Skeletal muscle tissue (tissue), 4 donors: ENCODE measurements around the gene FBXL7. TPM values are rescaled to one million over a fixed set of nuclear protein-coding genes. Genes with fewer than 3 reads are reported as not detected.

Source experiments
- H3K27ac ChIP-seq: one replicate; pipeline ENCODE4 v1.7.0; 2013; ENCODE audit warnings: mild to moderate bottlenecking, low read depth, low read length, inconsistent platforms
- H3K27me3 ChIP-seq, 3 donors: one replicate each; pipeline ENCODE4 v1.7.0; 2013; ENCODE audit warnings: low read length in 3 of 3; ENCODE audit not compliant: control insufficient read depth in 3 of 3, insufficient read depth in 3 of 3
- H3K36me3 ChIP-seq, 3 donors: one replicate each; pipeline ENCODE4 v1.7.0; 2013; ENCODE audit warnings: low read length in 3 of 3; ENCODE audit not compliant: control insufficient read depth in 3 of 3, insufficient read depth in 3 of 3
- H3K4me1 ChIP-seq, 3 donors: one replicate each; pipeline ENCODE4 v1.7.0; 2013; ENCODE audit warnings: low read length in 3 of 3, mild to moderate bottlenecking in 3 of 3; ENCODE audit not compliant: control insufficient read depth in 3 of 3, insufficient read depth in 3 of 3
- H3K4me3 ChIP-seq, 3 donors: one replicate each; pipeline ENCODE4 v1.7.0; 2013; ENCODE audit warnings: low read length in 3 of 3
- H3K9ac ChIP-seq, 3 donors: one replicate each; pipeline ENCODE4 v1.7.0; 2013; ENCODE audit warnings: low read length in 3 of 3, mild to moderate bottlenecking in 3 of 3, moderate library complexity in 2 of 3, low read depth in 1 of 3
- H3K9me3 ChIP-seq, 3 donors: one replicate each; pipeline ENCODE4 v1.7.0; 2013; ENCODE audit warnings: low read length in 3 of 3; ENCODE audit not compliant: control insufficient read depth in 3 of 3
- total RNA-seq: library from RNA; depleted of rRNA; stranded (reverse); fragments of >200 nt; gene quantifications from one replicate; pipeline ENCODE4 v1.2.3, GENCODE V29; 2014
- donor health status: Osteomylitis.

Gene FBXL7
- total RNA-seq, 1 donor from 2014 or later, result 3.7 TPM

GRCh38 chr5:15615859-15616258 is 115.9 kb downstream of the FBXL7 start:
- Histone ChIP-seq H3K4me3 (no peak overlapping the region), H3K27me3 (no peaks in the 10 kb centered on the region), H3K9me3 (no peaks in the 10 kb centered on the region), H3K4me1 (no peaks in the 10 kb centered on the region), H3K27ac (no peak overlapping the region), H3K9ac (no peak overlapping the region), H3K36me3 (no peaks in the 10 kb centered on the region)

- no peaks in the 10 kb centered on the region for H3K36me3 ChIP-seq
- no peaks in the 10 kb centered on the region for H3K27me3 ChIP-seq
- H3K27ac ChIP-seq, result no peak overlapping the region
- H3K9ac ChIP-seq, result no peak overlapping the region
- no peak overlapping the region for H3K4me3 ChIP-seq
- H3K4me1 ChIP-seq, result no peaks in the 10 kb centered on the region
- H3K9me3 ChIP-seq, result no peaks in the 10 kb centered on the region
Measured at GRCh38 chr5:15618938-15619337, 119.0 kb downstream of the FBXL7 start.

GRCh38 chr5:15620501-15620900 is 120.5 kb downstream of the FBXL7 start:
- Histone ChIP-seq H3K9me3 (no peaks in the 10 kb centered on the region), H3K4me1 (no peaks in the 10 kb centered on the region), H3K36me3 (no peaks in the 10 kb centered on the region), H3K9ac (no peak overlapping the region), H3K4me3 (no peak overlapping the region), H3K27ac (peak overlapping the region; percentile 67), H3K27me3 (no peaks in the 10 kb centered on the region)

GRCh38 chr5:15621094-15621493 is 121.1 kb downstream of the FBXL7 start:
- H3K27me3 ChIP-seq, result no peaks in the 10 kb centered on the region
- H3K4me1 ChIP-seq, result no peaks in the 10 kb centered on the region
- no peak overlapping the region for H3K4me3 ChIP-seq
- H3K36me3 ChIP-seq, result no peaks in the 10 kb centered on the region
- peak overlapping the region; percentile 67 for H3K27ac ChIP-seq
- H3K9me3 ChIP-seq, result no peaks in the 10 kb centered on the region
- no peak overlapping the region for H3K9ac ChIP-seq

GRCh38 chr5:15623794-15624193 is 123.8 kb downstream of the FBXL7 start:
- no peak overlapping the region for H3K9ac ChIP-seq
- H3K4me1 ChIP-seq, result peaks cover 0 to 3% (median 0%) of the 10 kb centered on the region in 3 donors
- no peaks in the 10 kb centered on the region for H3K9me3 ChIP-seq
- H3K27ac ChIP-seq, result no peak overlapping the region
- no peaks in the 10 kb centered on the region for H3K36me3 ChIP-seq
- H3K27me3 ChIP-seq, result no peaks in the 10 kb centered on the region
- H3K4me3 ChIP-seq, result no peak overlapping the region

GRCh38 chr5:15627109-15627508 is 127.1 kb downstream of the FBXL7 start:
- no peak overlapping the region for H3K9ac ChIP-seq
- H3K4me1 ChIP-seq, result peaks cover 0 to 3% (median 0%) of the 10 kb centered on the region in 3 donors
- H3K9me3 ChIP-seq, result no peaks in the 10 kb centered on the region
- no peaks in the 10 kb centered on the region for H3K36me3 ChIP-seq
- no peaks in the 10 kb centered on the region for H3K27me3 ChIP-seq
- no peak overlapping the region for H3K4me3 ChIP-seq
- no peak overlapping the region for H3K27ac ChIP-seq

GRCh38 chr5:15627647-15628046 is 127.7 kb downstream of the FBXL7 start:
- no peaks in the 10 kb centered on the region for H3K36me3 ChIP-seq
- H3K27me3 ChIP-seq, result no peaks in the 10 kb centered on the region
- peaks cover 0 to 3% (median 0%) of the 10 kb centered on the region in 3 donors for H3K4me1 ChIP-seq
- H3K9ac ChIP-seq, result no peak overlapping the region
- H3K9me3 ChIP-seq, result no peaks in the 10 kb centered on the region
- H3K4me3 ChIP-seq, result no peak overlapping the region
- H3K27ac ChIP-seq, result no peak overlapping the region

- Histone ChIP-seq H3K27ac (no peak overlapping the region), H3K4me3 (no peak overlapping the region), H3K4me1 (peaks cover 0 to 3% (median 0%) of the 10 kb centered on the region in 3 donors), H3K9ac (no peak overlapping the region), H3K36me3 (no peaks in the 10 kb centered on the region), H3K9me3 (no peaks in the 10 kb centered on the region), H3K27me3 (no peaks in the 10 kb centered on the region)
Measured at GRCh38 chr5:15630441-15630840, 130.5 kb downstream of the FBXL7 start.

- Histone ChIP-seq H3K9me3 (no peaks in the 10 kb centered on the region), H3K9ac (no peak overlapping the region), H3K27ac (no peak overlapping the region), H3K36me3 (no peaks in the 10 kb centered on the region), H3K4me3 (no peak overlapping the region), H3K4me1 (no peaks in the 10 kb centered on the region), H3K27me3 (no peaks in the 10 kb centered on the region)
Measured at GRCh38 chr5:15634591-15635288, 134.8 kb downstream of the FBXL7 start.

- no peaks in the 10 kb centered on the region for H3K9me3 ChIP-seq
- no peak overlapping the region for H3K4me3 ChIP-seq
- no peak overlapping the region for H3K27ac ChIP-seq
- no peaks in the 10 kb centered on the region for H3K36me3 ChIP-seq
- H3K9ac ChIP-seq, result no peak overlapping the region
- no peaks in the 10 kb centered on the region for H3K4me1 ChIP-seq
- no peaks in the 10 kb centered on the region for H3K27me3 ChIP-seq
Measured at GRCh38 chr5:15635289-15635616, 135.3 kb downstream of the FBXL7 start.
